OCI-LY7 (cell line): Measurements from ENCODE around the gene RAB2B.

Experiments used
- EZH2phosphoT487 ChIP-seq: fragments of 200-600 bp; sonication (generic); IDR thresholded peaks from 2 replicates; pipeline ENCODE4 v1.6.1; 2018; ENCODE audit warnings: low read depth, borderline replicate concordance, mild to moderate bottlenecking, mixed run types, antibody characterized with exemption, low read length, moderate library complexity, mixed read lengths
- TF ChIP-seq, protein P1 (sequence below): fragments of 200-600 bp; sonication (generic); conservative IDR thresholded peaks from 2 replicates; pipeline ENCODE4 v1.5.1; 2014; ENCODE audit warnings: mild to moderate bottlenecking, antibody characterized with exemption, low read length, moderate library complexity, mixed read lengths

DNA sequence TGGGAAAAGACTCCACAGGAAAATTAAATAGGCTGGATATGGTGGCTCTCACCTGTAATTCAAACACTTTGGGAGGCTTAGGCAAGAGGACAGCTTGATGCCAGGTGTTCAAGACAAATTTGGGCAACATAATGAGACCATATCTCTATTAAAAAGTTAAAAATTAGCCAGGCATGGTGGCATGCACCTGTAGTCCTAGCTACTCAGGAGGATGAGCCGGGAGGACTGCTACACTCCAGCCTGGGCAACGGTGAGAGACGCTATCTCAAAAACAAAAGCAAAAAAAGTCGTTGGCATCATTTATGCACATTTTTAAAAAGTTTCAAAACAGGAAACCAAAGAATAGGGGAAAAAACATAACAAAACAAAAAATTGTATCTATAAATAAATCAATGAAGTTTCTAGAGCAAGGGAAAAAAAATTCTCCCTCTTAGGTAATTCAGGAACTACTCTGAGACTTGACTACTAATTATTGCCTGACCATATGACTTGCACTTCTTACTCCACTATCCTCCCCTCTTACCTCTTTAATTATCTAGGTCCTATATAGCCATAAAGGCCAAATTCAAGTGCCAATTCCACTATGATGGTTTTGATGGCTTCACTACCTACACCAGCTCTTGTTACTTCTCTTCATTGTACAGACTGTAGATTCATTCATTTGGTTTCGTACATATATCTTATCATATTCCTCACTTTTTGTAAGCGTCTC lies 32.8 kb upstream of the RAB2B start:
- TF ChIP-seq, protein P1, sequence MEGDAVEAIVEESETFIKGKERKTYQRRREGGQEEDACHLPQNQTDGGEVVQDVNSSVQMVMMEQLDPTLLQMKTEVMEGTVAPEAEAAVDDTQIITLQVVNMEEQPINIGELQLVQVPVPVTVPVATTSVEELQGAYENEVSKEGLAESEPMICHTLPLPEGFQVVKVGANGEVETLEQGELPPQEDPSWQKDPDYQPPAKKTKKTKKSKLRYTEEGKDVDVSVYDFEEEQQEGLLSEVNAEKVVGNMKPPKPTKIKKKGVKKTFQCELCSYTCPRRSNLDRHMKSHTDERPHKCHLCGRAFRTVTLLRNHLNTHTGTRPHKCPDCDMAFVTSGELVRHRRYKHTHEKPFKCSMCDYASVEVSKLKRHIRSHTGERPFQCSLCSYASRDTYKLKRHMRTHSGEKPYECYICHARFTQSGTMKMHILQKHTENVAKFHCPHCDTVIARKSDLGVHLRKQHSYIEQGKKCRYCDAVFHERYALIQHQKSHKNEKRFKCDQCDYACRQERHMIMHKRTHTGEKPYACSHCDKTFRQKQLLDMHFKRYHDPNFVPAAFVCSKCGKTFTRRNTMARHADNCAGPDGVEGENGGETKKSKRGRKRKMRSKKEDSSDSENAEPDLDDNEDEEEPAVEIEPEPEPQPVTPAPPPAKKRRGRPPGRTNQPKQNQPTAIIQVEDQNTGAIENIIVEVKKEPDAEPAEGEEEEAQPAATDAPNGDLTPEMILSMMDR = no peak
- TF ChIP-seq EZH2phosphoT487 = no peak
